Suprapubic skin (tissue), 4 donors: ENCODE measurements around the gene HELZ. TPM values are rescaled to one million over a fixed set of nuclear protein-coding genes. Genes with fewer than 3 reads are reported as not detected.
A peak's percentile ranks its signal among the peaks of the same experiment; 100 is the strongest.

Experiments used
- DNase-seq, 2 donors: peaks; one replicate each; pipeline ENCODE4 v3.0.0-alpha.2; 2019; ENCODE audit warnings: low spot score in 2 of 2
- H3K27ac ChIP-seq: fragments of 200-600 bp; sonication (generic); one replicate; pipeline ENCODE4 v1.5.1; 2019
- H3K27me3 ChIP-seq: fragments of 200-600 bp; sonication (generic); one replicate; pipeline ENCODE4 v1.5.1; 2019
- H3K36me3 ChIP-seq: fragments of 200-600 bp; sonication (generic); one replicate; pipeline ENCODE4 v1.5.1; 2019
- H3K4me1 ChIP-seq: fragments of 200-600 bp; sonication (generic); one replicate; pipeline ENCODE4 v1.5.1; 2019
- H3K4me3 ChIP-seq: fragments of 200-600 bp; sonication (generic); one replicate; pipeline ENCODE4 v1.5.1; 2019; ENCODE audit warnings: mild to moderate bottlenecking
- H3K9me3 ChIP-seq: fragments of 200-600 bp; sonication (generic); one replicate; pipeline ENCODE4 v1.5.1; 2019
- CTCF ChIP-seq, 2 donors: fragments of 200-600 bp in 1 of 2; fragments of 450-650 bp in 1 of 2; sonication (generic) in 1 of 2; IDR thresholded peaks; one replicate each; pipeline ENCODE4 v1.5.1; 2016 to 2019; ENCODE audit warnings: antibody characterized with exemption in 2 of 2, mild to moderate bottlenecking in 1 of 2, moderate library complexity in 1 of 2
- EP300 ChIP-seq: sonication (generic); formaldehyde crosslinking; IDR thresholded peaks from one replicate; pipeline ENCODE4 v1.6.1; 2017; ENCODE audit warnings: antibody characterized with exemption
- POLR2A ChIP-seq, 2 donors: fragments of 450-650 bp; IDR thresholded peaks; one replicate each; pipeline ENCODE4 v1.6.1; 2017; ENCODE audit warnings: antibody characterized with exemption in 2 of 2, mild to moderate bottlenecking in 2 of 2, moderate library complexity in 2 of 2
- POLR2AphosphoS5 ChIP-seq, 3 donors: sonication (generic); formaldehyde crosslinking; IDR thresholded peaks; one replicate each; pipeline ENCODE4 v1.6.1; 2017; ENCODE audit warnings: antibody characterized with exemption in 3 of 3
- WGBS: methylation state at CpG from one replicate; pipeline ENCODE4 v1.1.5; 2018; 5-methylcytosine and 5-hydroxymethylcytosine counted together
- total RNA-seq, 4 donors: library from RNA; depleted of rRNA; stranded (reverse); fragments of >200 nt; gene quantifications; one replicate each; pipeline ENCODE4 v1.1.0, GENCODE V29; 2016

The HELZ gene
- total RNA-seq, 4 donors from 2014 or later = 30.9 to 88.5 (median 36.7) TPM

GRCh38 chr17:67054011-67054591 lies 190.9 kb downstream of the HELZ start:
- DNase-seq = peak in 1 of 2 donors; percentile 70

GRCh38 chr17:67053438-67054000 lies 191.5 kb downstream of the HELZ start:
- Histone ChIP-seq H3K4me1 (no peaks in the 10 kb centered on the region), H3K4me3 (no peak overlapping the region), H3K27ac (no peak overlapping the region), H3K27me3 (no peaks in the 10 kb centered on the region), H3K9me3 (peaks cover 12% of the 10 kb centered on the region), H3K36me3 (no peaks in the 10 kb centered on the region)
- no peak for TF ChIP-seq CTCF (IDR thresholded peaks at IDR 0.05)
- no peak for TF ChIP-seq POLR2A (IDR thresholded peaks at IDR 0.05)
- TF ChIP-seq EP300 = no peak
- TF ChIP-seq POLR2AphosphoS5 (IDR thresholded peaks at IDR 0.05) = no peak
- 81% methylated on average over 3 of the region's 9 CpGs for WGBS
- DNase-seq = peak in 1 of 2 donors; percentile 65

More at GRCh38 chr17:67054011-67054591, 190.9 kb downstream of the HELZ start:
- H3K36me3 ChIP-seq = no peaks in the 10 kb centered on the region
- WGBS = 91% methylated on average over 7 of the region's 19 CpGs
- H3K9me3 ChIP-seq = peaks cover 6% of the 10 kb centered on the region
- H3K27ac ChIP-seq = no peak overlapping the region
- H3K4me3 ChIP-seq = no peak overlapping the region
- no peak for TF ChIP-seq POLR2AphosphoS5 (IDR thresholded peaks at IDR 0.05)
- TF ChIP-seq EP300 = no peak
- no peak for TF ChIP-seq POLR2A (IDR thresholded peaks at IDR 0.05)
- TF ChIP-seq CTCF (IDR thresholded peaks at IDR 0.05) = no peak
- no peaks in the 10 kb centered on the region for H3K27me3 ChIP-seq
- H3K4me1 ChIP-seq = no peaks in the 10 kb centered on the region

DNA sequence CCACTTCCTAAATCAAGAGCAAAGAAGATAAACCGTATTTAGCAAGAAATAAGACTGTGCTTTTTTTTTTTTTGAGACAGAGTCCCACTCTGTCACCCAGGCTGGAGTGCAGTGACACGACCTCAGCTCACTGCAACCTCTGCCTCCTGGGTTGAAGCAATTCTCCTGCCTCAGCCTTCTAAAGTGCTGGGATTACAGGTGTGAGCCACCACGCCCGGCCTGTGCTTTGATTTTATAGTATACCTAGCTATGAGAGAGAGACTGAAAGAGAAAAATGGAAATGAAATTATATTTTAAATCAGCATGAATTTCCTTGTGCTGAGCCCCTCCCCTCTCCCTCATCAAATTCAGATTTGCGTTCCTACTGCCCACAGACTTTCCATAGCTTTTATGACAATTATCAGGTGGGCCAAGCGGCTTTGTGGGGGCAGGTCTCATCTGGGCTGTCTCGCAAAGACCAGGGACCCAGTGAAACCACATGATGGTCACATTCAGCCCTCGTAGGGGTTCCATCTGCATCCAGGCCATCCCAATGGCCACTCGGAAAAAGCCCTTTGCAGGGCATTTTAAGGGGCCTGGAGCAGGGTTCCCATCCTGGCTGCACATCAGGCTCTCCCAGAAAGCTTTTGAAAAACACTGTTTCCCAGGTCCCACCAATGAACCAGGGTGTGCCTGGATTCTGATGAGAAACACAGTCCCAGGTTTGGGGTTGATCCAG lies 192.1 kb downstream of the HELZ start:
- no peaks in the 10 kb centered on the region for H3K36me3 ChIP-seq
- H3K27me3 ChIP-seq = no peaks in the 10 kb centered on the region
- peaks cover 13% of the 10 kb centered on the region for H3K9me3 ChIP-seq
- H3K4me3 ChIP-seq = no peak overlapping the region
- H3K4me1 ChIP-seq = no peaks in the 10 kb centered on the region
- DNase-seq = peak in 1 of 2 donors; percentile 32
- 94% methylated on average over 9 of the region's 9 CpGs for WGBS
- H3K27ac ChIP-seq = no peak overlapping the region
- TF ChIP-seq POLR2A (IDR thresholded peaks at IDR 0.05) = no peak
- no peak for TF ChIP-seq POLR2AphosphoS5 (IDR thresholded peaks at IDR 0.05)
- no peak for TF ChIP-seq CTCF (IDR thresholded peaks at IDR 0.05)
- TF ChIP-seq EP300 = no peak

GRCh38 chr17:67051837-67052236 lies 193.2 kb downstream of the HELZ start:
- Histone ChIP-seq H3K36me3 (no peaks in the 10 kb centered on the region), H3K27ac (no peak overlapping the region), H3K4me1 (no peaks in the 10 kb centered on the region), H3K9me3 (peaks cover 13% of the 10 kb centered on the region), H3K27me3 (no peaks in the 10 kb centered on the region), H3K4me3 (no peak overlapping the region)
- WGBS = 90% methylated on average over 4 of the region's 5 CpGs
- no peak for DNase-seq
- no peak for TF ChIP-seq EP300
- TF ChIP-seq CTCF (IDR thresholded peaks at IDR 0.05) = no peak

GRCh38 chr17:67051155-67051538 lies 193.8 kb downstream of the HELZ start:
- WGBS = 84% methylated on average over 3 of the region's 4 CpGs

More at GRCh38 chr17:67051155-67051538, 193.8 kb downstream of the HELZ start:
- peaks cover 13% of the 10 kb centered on the region for H3K9me3 ChIP-seq
- peaks cover 2% of the 10 kb centered on the region for H3K27me3 ChIP-seq
- H3K4me1 ChIP-seq = no peaks in the 10 kb centered on the region
- TF ChIP-seq CTCF (IDR thresholded peaks at IDR 0.05) = no peak
- no peak for TF ChIP-seq POLR2A (IDR thresholded peaks at IDR 0.05)
- TF ChIP-seq POLR2AphosphoS5 (IDR thresholded peaks at IDR 0.05) = no peak
- no peak for TF ChIP-seq EP300
- H3K36me3 ChIP-seq = no peaks in the 10 kb centered on the region
- no peak overlapping the region for H3K27ac ChIP-seq
- DNase-seq = no peak
- H3K4me3 ChIP-seq = no peak overlapping the region
